Osteoblast (primary cell): Measurements from ENCODE around the gene JMJD4. TPM values are rescaled to one million over a fixed set of nuclear protein-coding genes. Genes with fewer than 3 reads are reported as not detected.

Source experiments
- DNase-seq: peaks from one replicate; pipeline ENCODE4 v3.0.0; 2011; ENCODE audit warnings: low spot score, mixed read lengths; ENCODE audit not compliant: insufficient read length; ENCODE audit errors: missing footprints
- H2AFZ ChIP-seq: 2 replicates; pipeline ENCODE4 v1.6.0; 2011; ENCODE audit warnings: mild to moderate bottlenecking, low read length
- H3K27ac ChIP-seq: 2 replicates; pipeline ENCODE4 v1.5.1; 2011; ENCODE audit warnings: mild to moderate bottlenecking, low read depth, low read length, moderate library complexity
- H3K27me3 ChIP-seq: 2 replicates; pipeline ENCODE4 v1.6.0; 2012; ENCODE audit warnings: mild to moderate bottlenecking, control low read depth, inconsistent platforms, low read length, moderate library complexity; ENCODE audit not compliant: insufficient read depth
- H3K36me3 ChIP-seq: 2 replicates; pipeline ENCODE4 v1.5.1; 2011; ENCODE audit warnings: mild to moderate bottlenecking, low read length, control low read depth, moderate library complexity; ENCODE audit not compliant: insufficient read depth
- H3K4me1 ChIP-seq: 2 replicates; pipeline ENCODE4 v1.5.1; 2011; ENCODE audit warnings: mild to moderate bottlenecking, low read length, control low read depth, moderate library complexity; ENCODE audit not compliant: insufficient read depth
- H3K4me2 ChIP-seq: 2 replicates; pipeline ENCODE4 v1.6.0; 2011; ENCODE audit warnings: mild to moderate bottlenecking, low read length; ENCODE audit not compliant: insufficient read depth
- H3K4me3 ChIP-seq: fragments of 200-600 bp; sonication (generic); 3 replicates; pipeline ENCODE4 v1.5.1; 2012; ENCODE audit warnings: mild to moderate bottlenecking, low read length, inconsistent platforms; ENCODE audit not compliant: insufficient read depth
- H3K79me2 ChIP-seq: 2 replicates; pipeline ENCODE4 v1.6.0; 2012; ENCODE audit warnings: mild to moderate bottlenecking, low read length, control low read depth, inconsistent platforms; ENCODE audit not compliant: insufficient read depth
- H3K9me3 ChIP-seq: 2 replicates; pipeline ENCODE4 v1.5.1; 2011; ENCODE audit warnings: low read depth, low read length, control low read depth
- H4K20me1 ChIP-seq: 2 replicates; pipeline ENCODE4 v1.6.0; 2012; ENCODE audit warnings: mild to moderate bottlenecking, low read length, control low read depth; ENCODE audit not compliant: insufficient read depth
- total RNA-seq: library from RNA; depleted of rRNA; stranded (reverse); fragments of >200 nt; gene quantifications from 2 replicates; pipeline ENCODE4 v1.2.3, GENCODE V29; 2012
- TF ChIP-seq, protein P1 (sequence below): IDR thresholded peaks from 2 replicates; pipeline ENCODE4 v1.5.1; 2011; ENCODE audit warnings: mild to moderate bottlenecking, low read depth, low read length, moderate library complexity; ENCODE audit errors: extremely low read depth

JMJD4 gene
- total RNA-seq, 1 donor = 27.5 TPM

DNA sequence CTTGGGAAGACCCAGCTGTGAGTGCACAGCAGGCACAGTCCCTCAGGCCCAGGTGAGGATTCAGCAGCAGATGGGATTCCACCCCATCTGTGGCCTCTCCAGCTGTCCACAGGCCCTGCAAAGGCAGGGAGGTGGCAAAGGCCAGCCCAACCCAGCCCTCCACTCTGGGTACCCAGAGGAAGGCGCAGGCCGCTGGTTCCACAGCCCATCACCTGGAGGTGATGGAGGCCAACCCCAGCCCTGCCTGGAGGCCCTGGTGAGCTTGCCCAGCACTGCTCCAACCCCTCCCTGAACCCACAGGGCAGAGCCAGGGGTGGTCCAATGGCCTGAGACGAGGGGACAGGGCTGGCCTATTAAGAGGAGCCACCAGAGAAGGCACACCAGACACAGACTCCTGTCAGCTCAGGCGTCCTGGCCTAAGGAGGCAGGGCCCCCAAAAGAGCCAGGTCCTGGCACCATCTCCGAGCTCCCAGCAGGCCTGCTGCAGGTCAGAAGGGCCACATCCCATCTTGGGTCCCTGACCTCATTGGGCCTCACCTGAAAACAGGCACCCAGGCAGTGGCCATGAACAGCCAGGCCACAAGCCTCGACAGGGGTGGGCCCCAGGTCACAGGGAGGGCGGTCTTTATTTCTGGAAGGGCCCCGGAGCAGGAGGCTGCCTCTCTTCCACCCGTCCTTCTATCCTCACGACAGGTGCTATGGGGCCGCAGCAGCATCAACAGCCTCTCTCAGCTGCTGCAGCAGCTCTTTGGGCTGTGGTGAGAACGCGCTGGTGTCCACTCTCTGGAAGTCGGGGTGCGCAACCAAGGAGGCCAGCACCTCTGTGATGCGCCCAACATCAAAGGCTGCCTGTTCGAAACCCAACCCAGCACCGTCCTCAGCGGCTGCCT lies 3.2 kb downstream of the JMJD4 start:
- Histone ChIP-seq H3K79me2 (peaks cover 43% of the 10 kb centered on the region), H4K20me1 (peaks cover 33% of the 10 kb centered on the region), H2AFZ (no peak overlapping the region), H3K36me3 (peaks cover 15% of the 10 kb centered on the region), H3K27me3 (peaks cover 4% of the 10 kb centered on the region), H3K27ac (no peak overlapping the region), H3K9me3 (no peaks in the 10 kb centered on the region), H3K4me1 (peaks cover 13% of the 10 kb centered on the region), H3K4me3 (no peak overlapping the region), H3K4me2 (no peak overlapping the region)
- DNase-seq = peak; percentile 21
- TF ChIP-seq, protein P1, sequence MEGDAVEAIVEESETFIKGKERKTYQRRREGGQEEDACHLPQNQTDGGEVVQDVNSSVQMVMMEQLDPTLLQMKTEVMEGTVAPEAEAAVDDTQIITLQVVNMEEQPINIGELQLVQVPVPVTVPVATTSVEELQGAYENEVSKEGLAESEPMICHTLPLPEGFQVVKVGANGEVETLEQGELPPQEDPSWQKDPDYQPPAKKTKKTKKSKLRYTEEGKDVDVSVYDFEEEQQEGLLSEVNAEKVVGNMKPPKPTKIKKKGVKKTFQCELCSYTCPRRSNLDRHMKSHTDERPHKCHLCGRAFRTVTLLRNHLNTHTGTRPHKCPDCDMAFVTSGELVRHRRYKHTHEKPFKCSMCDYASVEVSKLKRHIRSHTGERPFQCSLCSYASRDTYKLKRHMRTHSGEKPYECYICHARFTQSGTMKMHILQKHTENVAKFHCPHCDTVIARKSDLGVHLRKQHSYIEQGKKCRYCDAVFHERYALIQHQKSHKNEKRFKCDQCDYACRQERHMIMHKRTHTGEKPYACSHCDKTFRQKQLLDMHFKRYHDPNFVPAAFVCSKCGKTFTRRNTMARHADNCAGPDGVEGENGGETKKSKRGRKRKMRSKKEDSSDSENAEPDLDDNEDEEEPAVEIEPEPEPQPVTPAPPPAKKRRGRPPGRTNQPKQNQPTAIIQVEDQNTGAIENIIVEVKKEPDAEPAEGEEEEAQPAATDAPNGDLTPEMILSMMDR = no peak

DNA sequence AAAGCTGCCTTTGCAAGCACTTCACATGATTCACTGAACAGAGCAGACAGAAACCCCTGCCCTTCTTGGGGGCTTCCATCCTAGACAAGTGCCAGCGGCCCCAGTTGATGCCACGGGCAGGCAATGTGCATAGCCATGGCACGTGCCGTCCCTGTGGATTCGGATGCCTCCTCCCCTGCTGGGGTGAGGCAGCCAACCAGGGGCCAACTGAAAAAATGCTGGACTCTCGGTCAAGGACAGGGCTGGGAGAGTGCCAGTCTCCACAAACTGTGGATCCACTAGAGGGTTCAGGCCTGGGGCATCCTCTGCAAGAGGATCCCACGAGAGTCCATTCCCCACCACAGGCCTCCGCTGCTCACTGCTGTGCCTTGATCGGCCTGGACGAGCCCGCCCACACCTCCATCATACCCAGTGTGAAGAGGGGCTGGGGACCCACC lies 3.8 kb downstream of the JMJD4 start:
- no peak overlapping the region for H3K27ac ChIP-seq
- H3K4me3 ChIP-seq = no peak overlapping the region
- DNase-seq = peak; percentile 86
- peaks cover 8% of the 10 kb centered on the region for H3K27me3 ChIP-seq
- H3K36me3 ChIP-seq = peaks cover 15% of the 10 kb centered on the region
- peaks cover 12% of the 10 kb centered on the region for H3K4me1 ChIP-seq
- no peak overlapping the region for H3K4me2 ChIP-seq
- TF ChIP-seq, protein P1 = no peak
- H3K79me2 ChIP-seq = peaks cover 37% of the 10 kb centered on the region
- peaks cover 30% of the 10 kb centered on the region for H4K20me1 ChIP-seq
- no peaks in the 10 kb centered on the region for H3K9me3 ChIP-seq
- H2AFZ ChIP-seq = no peak overlapping the region

DNA sequence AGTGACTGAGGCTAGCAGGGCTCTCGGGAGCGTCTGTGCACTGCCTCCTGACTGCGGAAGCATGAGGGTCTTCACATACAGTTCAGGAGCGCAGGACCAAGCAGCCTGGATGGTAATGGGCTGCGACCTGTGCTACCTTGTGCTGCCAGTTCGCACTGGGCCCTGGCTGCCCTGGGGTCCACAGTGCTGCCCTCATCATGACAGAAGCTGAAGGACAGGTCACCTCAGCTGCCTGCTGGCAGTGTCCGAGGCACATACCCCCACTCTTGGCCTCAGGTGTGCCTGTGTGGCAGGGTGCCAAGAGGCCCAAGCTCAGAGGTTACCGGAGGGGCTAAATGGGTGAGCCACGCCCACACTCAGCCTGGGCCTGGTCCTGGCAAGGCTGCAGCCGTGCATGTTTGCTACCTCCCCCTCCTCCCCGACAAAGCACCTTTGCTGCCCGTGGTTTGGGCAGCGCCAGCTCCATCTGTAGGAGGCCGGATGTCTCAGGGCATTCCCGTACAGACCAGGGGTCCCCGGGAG lies 4.4 kb downstream of the JMJD4 start:
- DNase-seq = peak; percentile 84
- Histone ChIP-seq H3K27ac (no peak overlapping the region), H3K36me3 (peaks cover 15% of the 10 kb centered on the region), H3K27me3 (peaks cover 8% of the 10 kb centered on the region), H2AFZ (no peak overlapping the region), H3K4me3 (no peak overlapping the region), H3K9me3 (no peaks in the 10 kb centered on the region), H3K4me1 (peaks cover 7% of the 10 kb centered on the region), H3K4me2 (no peak overlapping the region), H4K20me1 (peaks cover 27% of the 10 kb centered on the region), H3K79me2 (peaks cover 31% of the 10 kb centered on the region)
- TF ChIP-seq, protein P1 = no peak

DNA sequence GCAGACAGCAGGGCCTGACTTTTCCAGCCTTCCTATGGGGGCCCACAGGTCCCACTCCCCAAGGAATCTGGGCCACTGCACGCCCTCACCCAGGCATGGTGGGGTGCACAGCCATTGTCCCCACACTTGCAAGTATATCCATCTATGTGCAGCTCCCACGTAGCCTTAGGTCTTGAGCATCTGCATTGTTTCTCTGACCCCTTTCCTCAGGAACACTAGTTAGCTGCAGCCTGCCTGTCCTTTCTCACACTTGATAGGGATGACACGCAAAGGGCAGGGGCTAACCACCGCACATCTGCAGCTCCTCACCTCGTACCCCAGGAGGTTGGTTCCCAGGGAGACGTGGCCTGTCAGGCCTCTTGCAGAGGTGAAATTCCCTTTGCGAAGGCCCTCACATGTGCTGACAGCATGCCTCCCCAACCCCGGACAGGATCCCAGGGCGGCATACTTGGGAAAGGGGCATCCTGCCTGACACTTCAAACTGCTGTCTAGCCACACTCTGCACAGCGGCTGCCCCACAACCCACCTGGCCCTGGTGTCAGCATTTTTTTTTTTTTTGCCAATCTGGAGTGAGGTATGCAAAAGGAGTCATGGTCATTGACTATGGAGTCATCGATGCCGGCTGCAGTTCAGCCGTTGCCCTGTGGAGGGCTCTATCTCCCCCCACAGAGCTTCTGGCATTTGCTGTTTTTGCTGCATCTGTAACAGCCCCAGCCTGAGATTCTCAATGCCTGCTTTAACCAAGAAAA lies 5.0 kb downstream of the JMJD4 start:
- Histone ChIP-seq H3K36me3 (peaks cover 15% of the 10 kb centered on the region), H3K4me3 (no peak overlapping the region), H3K4me2 (no peak overlapping the region), H3K9me3 (no peaks in the 10 kb centered on the region), H3K27me3 (peaks cover 8% of the 10 kb centered on the region), H3K79me2 (peaks cover 25% of the 10 kb centered on the region), H3K4me1 (peaks cover 7% of the 10 kb centered on the region), H2AFZ (no peak overlapping the region), H3K27ac (no peak overlapping the region), H4K20me1 (peaks cover 27% of the 10 kb centered on the region)
- TF ChIP-seq, protein P1 = peak; percentile 88
- DNase-seq = peak; percentile 98
